ENCODE measurements around the gene TSPAN12. TPM values are rescaled to one million over a fixed set of nuclear protein-coding genes. Genes with fewer than 3 reads are reported as not detected.

TSPAN12 gene
- 0.88 and 1.7 TPM in 2 replicates for total RNA-seq

GRCh38 chr7:120857588-120858573 lies at the start of gene TSPAN12:
Gene TSPAN12, minus strand, starts transcription at chr7:120858144. Its CDS starts 1,381 bp downstream, at chr7:120856763.

Other genes with a start within 250 kb of the TSPAN12 start
- gene ING3, start 92.6 kb upstream of the TSPAN12 start, total RNA-seq: 7.5 and 10.7 TPM in 2 replicates
- 8.4 and 10.5 TPM in 2 replicates for gene CPED1, start 130.6 kb upstream of the TSPAN12 start, total RNA-seq

All from cardiac ventricle fibroblast (primary cell).